GM19035 (cell line): Measurements from ENCODE around the gene TRIM38.
"Not testable (repeated sequence)": the region's sequence is repeated elsewhere in the genome, so short reads cannot be mapped to it uniquely, and the experiment has no call there.

Experiments
- ATAC-seq: cut with Tn5 transposase; IDR thresholded peaks from one replicate; pipeline ENCODE4 v1.9.1; 2021; ENCODE audit not compliant: unreplicated experiment

The TRIM38 gene

GRCh38 chr6:26003102-26003694 is 40.6 kb downstream of the TRIM38 start:
- ATAC-seq = no peak

DNA sequence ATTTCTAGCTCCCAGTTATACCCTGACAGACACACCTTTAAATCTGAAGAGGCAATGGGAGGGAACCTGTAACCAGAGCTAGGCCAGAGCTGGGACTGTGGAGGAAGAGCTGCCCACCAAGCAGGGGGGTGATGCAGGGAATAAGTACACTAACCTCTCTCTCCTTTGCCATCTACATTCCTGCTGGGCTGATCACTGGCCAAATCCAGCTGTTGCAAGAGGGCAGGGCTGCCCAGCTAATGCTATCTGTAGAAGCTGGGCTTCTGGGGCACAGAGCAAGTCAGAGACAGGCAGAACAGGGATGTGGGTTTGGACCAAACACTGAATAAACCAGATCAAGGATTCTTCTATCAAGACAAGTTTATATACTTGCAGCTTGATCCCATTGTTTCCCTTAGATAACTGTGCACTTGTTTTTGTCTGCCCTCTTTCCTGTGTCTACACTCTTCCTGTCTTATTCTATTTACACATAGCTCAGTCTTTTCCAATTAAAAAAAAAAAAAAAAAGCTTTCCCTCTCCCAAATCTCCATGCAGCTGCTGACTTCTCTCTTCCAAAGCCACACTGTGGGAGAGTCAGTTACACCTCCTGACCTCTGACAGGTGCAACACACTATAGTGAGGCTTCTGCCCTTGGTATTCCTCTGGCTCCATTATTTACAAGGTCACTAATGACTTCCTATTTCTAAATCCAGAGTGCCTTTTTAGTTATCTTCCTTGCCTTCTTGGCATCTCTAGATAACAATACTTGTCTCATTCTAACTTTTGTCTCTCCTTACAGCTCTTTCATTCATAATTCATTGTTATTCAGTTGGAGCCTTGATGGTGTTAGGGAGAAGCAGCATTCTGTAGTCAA is 43.7 kb downstream of the TRIM38 start:
- ATAC-seq = no peak

DNA sequence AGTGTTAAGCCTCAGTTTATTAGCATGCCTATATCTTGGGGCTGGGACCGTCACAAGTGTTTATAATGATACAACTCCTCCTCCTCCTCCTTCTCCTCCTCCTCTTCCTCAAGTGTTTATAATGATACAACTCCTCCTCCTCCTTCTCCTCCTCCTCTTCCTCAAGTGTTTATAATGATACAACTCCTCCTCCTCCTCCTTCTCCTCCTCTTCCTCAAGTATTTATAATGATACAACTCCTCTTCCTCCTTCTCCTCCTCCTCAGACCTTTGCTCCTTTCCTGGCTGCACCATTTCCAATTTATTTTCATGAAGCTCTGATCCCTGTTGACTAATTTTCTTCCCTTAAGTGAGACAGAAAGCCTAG is 44.3 kb downstream of the TRIM38 start:
- not testable (repeated sequence) for ATAC-seq

DNA sequence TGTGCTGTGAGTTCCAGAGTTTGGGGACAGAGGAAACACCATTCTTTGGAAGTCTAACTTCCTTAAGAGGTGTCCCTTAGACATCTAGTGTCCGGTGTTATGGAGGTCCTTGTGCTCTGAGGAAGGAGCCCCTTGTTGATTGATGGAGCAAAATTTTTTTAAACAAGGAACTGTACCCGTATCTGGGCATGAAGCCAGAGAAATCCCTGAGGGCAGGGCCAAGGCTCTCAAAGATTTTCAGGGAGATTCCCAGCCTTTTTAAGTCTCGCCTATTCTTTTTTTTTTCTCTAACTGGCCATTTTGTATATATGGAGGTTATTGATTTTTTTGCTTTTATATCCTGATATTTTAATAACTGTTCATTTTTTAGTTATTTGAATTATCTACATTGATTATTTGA is 45.9 kb downstream of the TRIM38 start:
- ATAC-seq = no peak

GRCh38 chr6:26009817-26010216 is 47.2 kb downstream of the TRIM38 start:
- ATAC-seq = no peak

DNA sequence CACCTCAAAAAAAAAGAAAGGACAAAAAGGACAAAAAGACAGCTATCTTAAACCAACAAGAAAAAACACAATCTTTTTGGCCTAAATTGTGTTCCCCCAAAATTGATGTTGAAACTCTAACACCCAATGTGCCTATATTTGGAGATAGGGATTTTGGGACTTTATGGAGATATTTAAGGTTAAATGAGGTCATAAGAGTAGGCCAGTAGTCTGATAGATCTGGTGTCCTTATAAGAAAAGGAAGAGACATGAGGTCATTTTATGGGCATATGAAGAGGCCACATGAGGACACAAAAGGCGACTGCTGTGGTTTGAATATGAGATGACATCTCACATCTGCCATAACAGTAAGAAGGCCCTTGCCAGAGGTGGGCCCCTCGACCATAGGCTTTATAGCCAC is 49.5 kb downstream of the TRIM38 start:
- ATAC-seq = no peak

- ATAC-seq = not testable (repeated sequence)
Measured at GRCh38 chr6:26014386-26014785, 51.8 kb downstream of the TRIM38 start.

GRCh38 chr6:26016245-26016962 is 53.8 kb downstream of the TRIM38 start:
- ATAC-seq = no peak

GRCh38 chr6:26016963-26017631 is 54.5 kb downstream of the TRIM38 start:
- ATAC-seq = no peak

DNA sequence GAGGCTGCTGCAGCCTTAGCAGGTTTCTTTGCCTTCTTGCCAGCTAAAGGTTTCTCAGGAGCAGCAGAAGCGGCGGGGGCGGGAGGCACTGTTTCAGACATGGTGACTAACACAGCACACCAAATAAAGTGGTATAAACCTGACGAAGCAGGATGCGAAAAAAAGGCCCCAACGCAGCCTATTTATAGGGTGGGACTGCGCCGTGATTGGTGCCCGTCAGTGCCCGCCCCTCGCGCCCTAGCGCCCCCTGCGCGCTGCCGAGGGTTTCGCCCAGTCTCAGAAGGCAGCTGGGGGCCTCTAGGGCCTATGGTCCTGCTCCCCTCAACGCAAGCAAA is 55.0 kb downstream of the TRIM38 start:
- ATAC-seq = no peak

- no peak for ATAC-seq
Measured at GRCh38 chr6:26019261-26019830, 56.7 kb downstream of the TRIM38 start.

GRCh38 chr6:26019967-26020328 is 57.3 kb downstream of the TRIM38 start:
- ATAC-seq = no peak

GRCh38 chr6:26020329-26021000 is 57.9 kb downstream of the TRIM38 start:
- peak; percentile 52 for ATAC-seq

- ATAC-seq = peak; percentile 17
Measured at GRCh38 chr6:26021001-26021349, 58.4 kb downstream of the TRIM38 start.

GRCh38 chr6:26021350-26022131 is 58.9 kb downstream of the TRIM38 start:
- peak; percentile 62 for ATAC-seq

GRCh38 chr6:26022132-26022472 is 59.5 kb downstream of the TRIM38 start:
- ATAC-seq = peak; percentile 19

DNA sequence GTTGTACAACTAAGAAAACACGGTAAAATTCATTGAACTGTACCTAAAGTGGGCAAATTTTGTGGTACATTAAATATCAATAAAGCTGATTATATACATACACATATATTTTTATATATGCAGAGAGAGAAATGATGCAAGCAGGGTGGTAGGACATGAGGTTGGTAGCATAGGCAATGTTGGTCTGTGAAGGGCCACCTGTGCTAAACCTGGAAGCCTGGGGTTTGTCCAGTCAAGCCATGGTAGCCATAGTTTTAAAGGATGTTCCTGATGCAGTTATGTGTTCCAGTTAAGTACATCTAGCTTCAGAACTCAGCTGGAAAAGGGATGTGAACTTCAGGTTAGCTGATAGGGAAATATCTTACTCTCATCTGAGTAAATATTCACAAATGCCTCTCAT is 60.1 kb downstream of the TRIM38 start:
- no peak for ATAC-seq

- no peak for ATAC-seq
Measured at GRCh38 chr6:26024651-26025046, 62.0 kb downstream of the TRIM38 start.

GRCh38 chr6:26025047-26025893 is 62.7 kb downstream of the TRIM38 start:
- ATAC-seq = no peak
